ENCODE data around the gene ERMN. TPM values are rescaled to one million over a fixed set of nuclear protein-coding genes. Genes with fewer than 3 reads are reported as not detected.

The ERMN gene
- total and polyA plus RNA-seq, 2 donors (not counting 1 experiment from before 2014, with no cell fraction given): 2.7 to 11.9 TPM

DNA sequence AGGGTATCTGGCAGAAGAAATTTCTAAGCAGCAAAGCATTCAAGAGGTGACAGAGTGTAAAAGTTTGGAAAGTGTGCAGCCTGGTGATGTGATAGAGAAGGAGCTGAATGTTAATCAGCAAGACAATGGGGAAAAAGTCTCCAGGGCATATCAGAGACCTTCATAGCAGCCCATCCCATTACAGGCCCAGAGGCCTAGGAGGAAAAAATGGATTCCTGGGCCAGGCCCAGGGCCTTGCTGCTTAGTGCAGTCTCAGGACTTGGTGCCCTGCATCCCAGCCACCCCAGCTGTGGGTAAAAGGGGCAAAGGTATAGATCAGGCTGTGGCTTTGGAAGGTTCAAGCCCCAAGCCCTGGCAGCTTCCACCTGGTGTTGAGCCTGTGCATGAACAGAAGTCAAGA, 35.9 kb upstream of the ERMN start:
- Histone ChIP-seq H3K9ac (ENCODE audit: low read length) (no peak overlapping the region), H2AFZ (ENCODE audit: insufficient read depth, low read depth, low read length, poor library complexity, severe bottlenecking) (no peak overlapping the region), H3K27ac (ENCODE audit: low read length in 2 of 2) (no peak overlapping the region), H3K27me3 (replicated peaks in 1 of 4; ENCODE audit: control extremely low read depth in 1 of 4, control insufficient read depth in 3 of 4, insufficient read depth in 4 of 4, low read length in 3 of 4) (no peaks in the 10 kb centered on the region), H3K9me3 (ENCODE audit: control extremely low read depth in 1 of 3, control insufficient read depth in 2 of 3, insufficient read depth in 1 of 3, low read length in 2 of 3) (peaks cover 1 to 22% (median 13%) of the 10 kb centered on the region in 3 donors), H3K4me2 (replicated peaks; ENCODE audit: low read depth, low read length, poor library complexity, severe bottlenecking) (no peak overlapping the region), H4K20me1 (ENCODE audit: control insufficient read depth, insufficient read depth, low read length, poor library complexity, severe bottlenecking) (no peaks in the 10 kb centered on the region), H3K36me3 (replicated peaks in 1 of 2; ENCODE audit: control extremely low read depth in 1 of 2, control insufficient read depth in 1 of 2, extremely low read depth in 1 of 2, insufficient read depth in 2 of 2, low read length in 1 of 2) (no peaks in the 10 kb centered on the region), H3K79me2 (ENCODE audit: control insufficient read depth, insufficient read depth, low read length) (no peaks in the 10 kb centered on the region), H3K4me3 (ENCODE audit: control extremely low read depth in 1 of 5, extremely low read depth in 1 of 5, insufficient read depth in 1 of 5, low read depth in 2 of 5, low read length in 4 of 5) (no peak overlapping the region), H3K4me1 (ENCODE audit: control insufficient read depth in 2 of 2, insufficient read depth in 2 of 2, low read length in 2 of 2) (peaks cover 13 to 22% of the 10 kb centered on the region in 2 donors)
- H3K9me3 Mint-ChIP-seq (ENCODE audit: insufficient read depth): peaks cover 8% of the 10 kb centered on the region
- H3K4me3 Mint-ChIP-seq: no peak overlapping the region
- no peak for ATAC-seq (ENCODE audit: low read depth)
- H3K4me1 Mint-ChIP-seq: peaks cover 24% of the 10 kb centered on the region
- no peak for DNase-seq
- ChIA-PET POLR2A (no interaction called here), CTCF (no interaction called here)
- no peaks in the 10 kb centered on the region for H3K27me3 Mint-ChIP-seq
- TF ChIP-seq EZH2 (IDR thresholded peaks at IDR 0.05; ENCODE audit: borderline replicate concordance, insufficient read depth, low read depth, low read length, poor library complexity, severe bottlenecking): no peak
- TF ChIP-seq, protein P1, sequence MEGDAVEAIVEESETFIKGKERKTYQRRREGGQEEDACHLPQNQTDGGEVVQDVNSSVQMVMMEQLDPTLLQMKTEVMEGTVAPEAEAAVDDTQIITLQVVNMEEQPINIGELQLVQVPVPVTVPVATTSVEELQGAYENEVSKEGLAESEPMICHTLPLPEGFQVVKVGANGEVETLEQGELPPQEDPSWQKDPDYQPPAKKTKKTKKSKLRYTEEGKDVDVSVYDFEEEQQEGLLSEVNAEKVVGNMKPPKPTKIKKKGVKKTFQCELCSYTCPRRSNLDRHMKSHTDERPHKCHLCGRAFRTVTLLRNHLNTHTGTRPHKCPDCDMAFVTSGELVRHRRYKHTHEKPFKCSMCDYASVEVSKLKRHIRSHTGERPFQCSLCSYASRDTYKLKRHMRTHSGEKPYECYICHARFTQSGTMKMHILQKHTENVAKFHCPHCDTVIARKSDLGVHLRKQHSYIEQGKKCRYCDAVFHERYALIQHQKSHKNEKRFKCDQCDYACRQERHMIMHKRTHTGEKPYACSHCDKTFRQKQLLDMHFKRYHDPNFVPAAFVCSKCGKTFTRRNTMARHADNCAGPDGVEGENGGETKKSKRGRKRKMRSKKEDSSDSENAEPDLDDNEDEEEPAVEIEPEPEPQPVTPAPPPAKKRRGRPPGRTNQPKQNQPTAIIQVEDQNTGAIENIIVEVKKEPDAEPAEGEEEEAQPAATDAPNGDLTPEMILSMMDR (IDR thresholded peaks at IDR 0.05): no peak
- intact Hi-C loops (cut with micrococcal nuclease): no loop called here
- H3K27ac Mint-ChIP-seq: no peak overlapping the region

DNA sequence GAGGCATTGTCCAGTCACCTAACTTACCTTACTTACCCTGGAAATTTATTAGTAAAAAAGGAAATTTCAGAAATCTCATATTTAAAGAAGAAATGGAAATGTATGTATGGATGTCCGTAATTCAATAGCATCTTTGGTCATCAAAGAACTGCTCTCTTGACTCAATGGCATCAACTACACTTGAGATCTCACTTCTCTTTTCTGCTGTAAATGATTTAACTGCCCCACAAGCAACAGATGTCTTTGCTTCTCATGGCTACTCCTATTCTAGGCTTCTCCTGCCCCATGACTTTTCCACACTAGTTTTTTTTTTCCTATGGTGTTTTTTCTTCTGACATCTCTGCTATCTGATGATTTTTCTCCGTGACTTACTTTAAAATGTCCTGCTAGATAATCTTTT, 34.0 kb upstream of the ERMN start:
- H3K4me3 Mint-ChIP-seq: no peak overlapping the region
- intact Hi-C loops (cut with micrococcal nuclease): no loop called here
- peaks cover 20% of the 10 kb centered on the region for H3K4me1 Mint-ChIP-seq

More for the DNA sequence above, 34.0 kb upstream of the ERMN start:
- Histone ChIP-seq H3K4me3 (ENCODE audit: control extremely low read depth in 1 of 5, extremely low read depth in 1 of 5, insufficient read depth in 1 of 5, low read depth in 2 of 5, low read length in 4 of 5) (no peak overlapping the region), H3K9ac (ENCODE audit: low read length) (no peak overlapping the region), H3K4me2 (replicated peaks; ENCODE audit: low read depth, low read length, poor library complexity, severe bottlenecking) (no peak overlapping the region), H3K4me1 (ENCODE audit: control insufficient read depth in 2 of 2, insufficient read depth in 2 of 2, low read length in 2 of 2) (peaks cover 13 to 20% of the 10 kb centered on the region in 2 donors), H3K27me3 (replicated peaks in 1 of 4; ENCODE audit: control extremely low read depth in 1 of 4, control insufficient read depth in 3 of 4, insufficient read depth in 4 of 4, low read length in 3 of 4) (no peaks in the 10 kb centered on the region), H3K36me3 (replicated peaks in 1 of 2; ENCODE audit: control extremely low read depth in 1 of 2, control insufficient read depth in 1 of 2, extremely low read depth in 1 of 2, insufficient read depth in 2 of 2, low read length in 1 of 2) (no peaks in the 10 kb centered on the region), H4K20me1 (ENCODE audit: control insufficient read depth, insufficient read depth, low read length, poor library complexity, severe bottlenecking) (no peaks in the 10 kb centered on the region), H2AFZ (ENCODE audit: insufficient read depth, low read depth, low read length, poor library complexity, severe bottlenecking) (no peak overlapping the region), H3K9me3 (ENCODE audit: control extremely low read depth in 1 of 3, control insufficient read depth in 2 of 3, insufficient read depth in 1 of 3, low read length in 2 of 3) (peaks cover 0 to 22% (median 13%) of the 10 kb centered on the region in 3 donors), H3K27ac (ENCODE audit: low read length in 2 of 2) (no peak overlapping the region), H3K79me2 (ENCODE audit: control insufficient read depth, insufficient read depth, low read length) (no peaks in the 10 kb centered on the region)
- CTCF ChIA-PET: no interaction called here
- POLR2A ChIA-PET: no interaction called here
- Mint-ChIP-seq H3K27me3 (no peaks in the 10 kb centered on the region), H3K27ac (no peak overlapping the region), H3K9me3 (ENCODE audit: insufficient read depth) (peaks cover 5% of the 10 kb centered on the region)
- ATAC-seq (ENCODE audit: low read depth) (no peak), DNase-seq (no peak)
- WGBS (ENCODE audit: insufficient coverage): 80% methylated on average over 1 of the region's 2 CpGs
- no peak for TF ChIP-seq EZH2 (IDR thresholded peaks at IDR 0.05; ENCODE audit: borderline replicate concordance, insufficient read depth, low read depth, low read length, poor library complexity, severe bottlenecking)
- TF ChIP-seq, protein P1 (IDR thresholded peaks at IDR 0.05): no peak
